ENCODE measurements around the gene BMP7. TPM values are rescaled to one million over a fixed set of nuclear protein-coding genes. Genes with fewer than 3 reads are reported as not detected.

BMP7 gene
- polyA plus RNA-seq, 1 experiment, result not detected

DNA sequence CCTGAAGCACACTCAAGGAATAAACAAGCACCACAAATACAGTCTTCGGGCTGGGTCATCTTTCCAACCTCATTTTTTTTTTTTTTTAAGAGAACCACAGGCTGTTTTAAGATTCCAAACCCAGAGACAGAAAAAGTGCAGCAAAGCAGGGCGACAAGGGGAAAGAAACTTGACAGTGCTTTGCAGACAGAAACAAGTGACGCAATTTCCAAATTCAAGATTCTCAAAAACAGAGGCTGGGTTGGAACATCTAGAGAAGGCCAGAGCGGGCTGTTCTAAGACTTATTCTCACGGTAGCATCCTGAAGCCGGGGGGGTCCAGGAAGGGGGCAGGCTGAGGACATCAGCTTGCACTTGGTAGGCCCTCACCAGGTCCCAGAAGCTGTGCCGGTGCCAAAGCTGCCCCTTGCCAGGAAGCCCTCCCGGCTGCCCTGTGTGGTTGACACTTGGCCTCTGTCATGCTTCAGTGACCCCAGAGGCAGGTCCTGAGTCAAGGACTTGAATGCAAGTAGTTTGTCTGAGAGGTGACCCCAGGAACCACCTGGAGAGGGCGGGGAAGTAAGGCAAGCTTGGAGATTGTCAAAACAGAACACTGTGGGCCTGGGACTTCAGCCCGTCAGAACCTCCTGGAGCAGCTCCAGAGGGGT is 50.5 kb downstream of the BMP7 start:
- TF ChIP-seq, protein P1, sequence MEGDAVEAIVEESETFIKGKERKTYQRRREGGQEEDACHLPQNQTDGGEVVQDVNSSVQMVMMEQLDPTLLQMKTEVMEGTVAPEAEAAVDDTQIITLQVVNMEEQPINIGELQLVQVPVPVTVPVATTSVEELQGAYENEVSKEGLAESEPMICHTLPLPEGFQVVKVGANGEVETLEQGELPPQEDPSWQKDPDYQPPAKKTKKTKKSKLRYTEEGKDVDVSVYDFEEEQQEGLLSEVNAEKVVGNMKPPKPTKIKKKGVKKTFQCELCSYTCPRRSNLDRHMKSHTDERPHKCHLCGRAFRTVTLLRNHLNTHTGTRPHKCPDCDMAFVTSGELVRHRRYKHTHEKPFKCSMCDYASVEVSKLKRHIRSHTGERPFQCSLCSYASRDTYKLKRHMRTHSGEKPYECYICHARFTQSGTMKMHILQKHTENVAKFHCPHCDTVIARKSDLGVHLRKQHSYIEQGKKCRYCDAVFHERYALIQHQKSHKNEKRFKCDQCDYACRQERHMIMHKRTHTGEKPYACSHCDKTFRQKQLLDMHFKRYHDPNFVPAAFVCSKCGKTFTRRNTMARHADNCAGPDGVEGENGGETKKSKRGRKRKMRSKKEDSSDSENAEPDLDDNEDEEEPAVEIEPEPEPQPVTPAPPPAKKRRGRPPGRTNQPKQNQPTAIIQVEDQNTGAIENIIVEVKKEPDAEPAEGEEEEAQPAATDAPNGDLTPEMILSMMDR (IDR thresholded peaks at IDR 0.05; ENCODE audit: insufficient read depth, low read depth, low read length), result no peak
- no peak for DNase-seq (ENCODE audit: low read depth)
- ChIA-PET CTCF (no interaction called here), POLR2A (no interaction called here)
- Histone ChIP-seq H3K36me3 (ENCODE audit: control insufficient read depth, insufficient read depth, low read length) (no peaks in the 10 kb centered on the region), H3K4me3 (ENCODE audit: low read depth, low read length) (no peak overlapping the region), H3K27me3 (ENCODE audit: control insufficient read depth, insufficient read depth, low read length) (peaks cover 3% of the 10 kb centered on the region)

DNA sequence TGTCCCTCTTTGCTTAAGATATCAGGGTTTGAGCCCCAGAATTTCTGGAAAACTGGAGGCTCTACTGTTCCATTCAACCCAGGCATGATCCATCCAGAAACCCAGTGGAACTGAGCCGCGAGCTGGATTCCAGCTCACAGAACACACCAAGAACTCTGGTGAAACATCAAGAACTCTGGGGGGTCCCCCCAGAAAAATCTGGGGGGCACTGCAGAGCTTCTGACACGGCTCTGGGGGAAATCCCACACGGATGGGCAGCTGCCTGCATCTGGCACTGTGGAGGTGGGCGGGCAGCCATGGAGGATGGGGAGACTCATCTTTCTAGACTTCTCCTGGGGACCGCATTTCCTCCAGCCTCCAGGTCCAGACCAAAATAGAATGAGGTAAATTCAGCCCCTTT is 51.0 kb downstream of the BMP7 start:
- Histone ChIP-seq H3K36me3 (ENCODE audit: control insufficient read depth, insufficient read depth, low read length) (no peaks in the 10 kb centered on the region), H3K4me3 (ENCODE audit: low read depth, low read length) (no peak overlapping the region), H3K27me3 (ENCODE audit: control insufficient read depth, insufficient read depth, low read length) (peaks cover 3% of the 10 kb centered on the region; the same call in 1 of the 2 replicates)
- DNase-seq (ENCODE audit: low read depth), result no peak
- ChIA-PET POLR2A (no interaction called here), CTCF (no interaction called here)
- TF ChIP-seq, protein P1 (IDR thresholded peaks at IDR 0.05; ENCODE audit: insufficient read depth, low read depth, low read length), result no peak

DNA sequence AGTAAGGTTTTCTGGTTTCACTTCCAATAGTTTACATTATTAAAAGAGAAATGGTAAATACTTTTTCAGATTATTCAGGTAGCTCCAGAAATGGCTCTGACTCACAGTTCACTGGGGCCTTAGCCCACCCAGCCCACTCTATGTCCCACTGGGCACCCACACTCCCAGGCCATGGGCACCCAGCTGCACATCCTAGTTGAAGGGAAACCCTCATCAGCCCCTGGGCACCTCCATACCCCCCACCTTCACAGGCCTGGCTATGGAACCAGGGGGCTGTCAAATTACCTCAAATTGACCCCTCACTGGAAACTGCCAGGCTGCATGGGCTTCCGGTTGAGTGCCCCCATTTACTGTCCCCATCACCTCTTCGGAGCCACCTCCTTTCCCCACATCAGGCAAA is 51.5 kb downstream of the BMP7 start:
- CTCF ChIA-PET, result no interaction called here
- Histone ChIP-seq H3K27me3 (ENCODE audit: control insufficient read depth, insufficient read depth, low read length) (peaks cover 3% of the 10 kb centered on the region; the same call in 1 of the 2 replicates), H3K36me3 (ENCODE audit: control insufficient read depth, insufficient read depth, low read length) (no peaks in the 10 kb centered on the region), H3K4me3 (ENCODE audit: low read depth, low read length) (no peak overlapping the region)
- TF ChIP-seq, protein P1 (IDR thresholded peaks at IDR 0.05; ENCODE audit: insufficient read depth, low read depth, low read length), result no peak
- POLR2A ChIA-PET, result no interaction called here
- DNase-seq (ENCODE audit: low read depth), result no peak

DNA sequence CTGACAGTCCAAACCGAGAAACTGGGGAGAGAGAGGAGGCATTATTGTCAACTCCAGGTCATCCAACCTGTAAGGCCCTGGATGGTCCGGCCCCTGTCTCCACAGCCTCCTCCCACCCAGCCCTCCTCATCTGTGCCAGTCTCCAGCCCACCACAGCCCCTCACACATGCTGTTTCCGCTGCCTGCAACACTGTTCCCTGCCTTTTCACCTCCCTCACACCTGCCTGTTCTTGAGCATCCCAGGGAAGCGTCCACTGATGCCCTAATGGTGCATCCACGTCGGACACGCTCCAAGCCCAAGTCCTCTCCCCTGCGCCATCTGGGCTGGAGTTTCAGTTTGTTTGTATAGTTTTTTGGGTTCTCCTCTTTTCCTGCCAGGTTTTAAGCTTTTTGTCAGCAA is 52.0 kb downstream of the BMP7 start:
- CTCF ChIA-PET, result no interaction called here
- H3K27me3 ChIP-seq (ENCODE audit: control insufficient read depth, insufficient read depth, low read length), result peaks cover 3% of the 10 kb centered on the region; the same call in 1 of the 2 replicates
- no peak overlapping the region for H3K4me3 ChIP-seq (ENCODE audit: low read depth, low read length)
- no peaks in the 10 kb centered on the region for H3K36me3 ChIP-seq (ENCODE audit: control insufficient read depth, insufficient read depth, low read length)
- POLR2A ChIA-PET, result no interaction called here
- no peak for DNase-seq (ENCODE audit: low read depth)
- TF ChIP-seq, protein P1 (IDR thresholded peaks at IDR 0.05; ENCODE audit: insufficient read depth, low read depth, low read length), result no peak

DNA sequence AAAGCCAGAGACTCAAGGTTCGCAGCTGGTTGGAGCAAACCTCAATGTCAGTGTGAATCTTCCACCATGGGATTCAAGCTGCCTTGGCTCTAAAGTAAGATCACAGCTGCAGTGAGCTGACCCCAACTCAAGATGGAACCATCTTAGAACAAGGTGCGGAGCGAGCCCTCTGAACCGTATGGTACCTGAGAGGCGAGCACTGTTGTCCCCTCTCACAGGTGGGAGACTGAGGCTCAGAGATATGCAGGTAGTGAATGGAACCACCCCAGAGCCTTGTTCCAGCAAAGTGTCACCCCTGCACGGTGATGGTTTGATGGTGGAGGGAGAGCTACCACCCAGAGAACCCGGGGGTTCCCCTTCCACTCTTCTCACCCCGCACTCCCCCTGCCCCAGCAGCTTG is 52.5 kb downstream of the BMP7 start:
- no peaks in the 10 kb centered on the region for H3K36me3 ChIP-seq (ENCODE audit: control insufficient read depth, insufficient read depth, low read length)
- no peak for DNase-seq (ENCODE audit: low read depth)
- no peak overlapping the region for H3K4me3 ChIP-seq (ENCODE audit: low read depth, low read length)
- ChIA-PET POLR2A (no interaction called here), CTCF (interaction anchor here (1.1 kb wide), 1 partner anchor 122 kb away, joined by 3 read pairs; no protein-coding TSS in a partner anchor)
- TF ChIP-seq, protein P1 (IDR thresholded peaks at IDR 0.05; ENCODE audit: insufficient read depth, low read depth, low read length), result no peak
- H3K27me3 ChIP-seq (ENCODE audit: control insufficient read depth, insufficient read depth, low read length), result peaks cover 3% of the 10 kb centered on the region; the same call in 1 of the 2 replicates
